ENCODE measurements around the gene PTPRJ. TPM values are rescaled to one million over a fixed set of nuclear protein-coding genes. Genes with fewer than 3 reads are reported as not detected.

Gene PTPRJ
- total and polyA plus RNA-seq, 2 experiments from 2014 or later: 8.9 to 12.4 TPM

GRCh38 chr11:47983464-47984397 is 3.4 kb downstream of the PTPRJ start:
- H3K4me3 ChIP-seq: no peak overlapping the region
- no peak for TF ChIP-seq CTCF (IDR thresholded peaks at IDR 0.05; ENCODE audit: low read depth, low read length)

DNA sequence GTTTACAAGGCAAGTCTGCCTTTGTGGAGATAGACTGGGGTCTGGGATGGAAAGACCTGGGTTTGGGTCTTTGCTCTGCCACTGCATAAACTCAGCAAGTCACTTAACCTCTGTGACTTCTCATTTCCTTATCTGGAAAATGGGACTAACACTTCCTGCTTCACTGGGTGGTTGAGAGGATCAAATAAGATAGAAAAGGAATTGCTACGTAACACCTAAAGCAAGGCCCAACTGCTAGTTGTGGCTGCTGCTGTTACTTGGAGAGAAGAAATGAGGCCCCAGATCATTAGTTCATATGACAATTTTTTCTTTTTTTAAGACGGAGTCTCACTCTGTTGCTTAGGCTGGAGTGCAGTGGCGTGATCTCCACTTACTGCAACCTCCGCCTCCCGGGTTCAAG is 5.9 kb downstream of the PTPRJ start:
- DNase-seq (ENCODE audit: low read depth in 1 of 2, low spot score in 1 of 2): no peak
- TF ChIP-seq CTCF (IDR thresholded peaks at IDR 0.05; ENCODE audit: low read depth, low read length): no peak
- Histone ChIP-seq H3K4me3 (no peak overlapping the region), H3K27me3 (no peaks in the 10 kb centered on the region), H3K27ac (no peak overlapping the region), H3K9me3 (ENCODE audit: low read depth) (no peaks in the 10 kb centered on the region), H3K36me3 (no peaks in the 10 kb centered on the region), H3K4me1 (ENCODE audit: low read depth) (peaks cover 37% of the 10 kb centered on the region)

More at GRCh38 chr11:47983464-47984397, 3.4 kb downstream of the PTPRJ start:
- no peaks in the 10 kb centered on the region for H3K27me3 ChIP-seq
- H3K9me3 ChIP-seq (ENCODE audit: low read depth): no peaks in the 10 kb centered on the region
- DNase-seq (ENCODE audit: low read depth in 1 of 2, low spot score in 1 of 2): peak in 1 of 2 donors; percentile 59
- no peak overlapping the region for H3K27ac ChIP-seq
- H3K36me3 ChIP-seq: no peaks in the 10 kb centered on the region
- H3K4me1 ChIP-seq (ENCODE audit: low read depth): peaks cover 23% of the 10 kb centered on the region

GRCh38 chr11:47986742-47987141 is 6.4 kb downstream of the PTPRJ start:
- Histone ChIP-seq H3K27ac (no peak overlapping the region), H3K9me3 (ENCODE audit: low read depth) (no peaks in the 10 kb centered on the region), H3K36me3 (no peaks in the 10 kb centered on the region), H3K27me3 (no peaks in the 10 kb centered on the region), H3K4me3 (no peak overlapping the region), H3K4me1 (ENCODE audit: low read depth) (peaks cover 42% of the 10 kb centered on the region)
- no peak for DNase-seq (ENCODE audit: low read depth in 1 of 2, low spot score in 1 of 2)
- no peak for TF ChIP-seq CTCF (IDR thresholded peaks at IDR 0.05; ENCODE audit: low read depth, low read length)

DNA sequence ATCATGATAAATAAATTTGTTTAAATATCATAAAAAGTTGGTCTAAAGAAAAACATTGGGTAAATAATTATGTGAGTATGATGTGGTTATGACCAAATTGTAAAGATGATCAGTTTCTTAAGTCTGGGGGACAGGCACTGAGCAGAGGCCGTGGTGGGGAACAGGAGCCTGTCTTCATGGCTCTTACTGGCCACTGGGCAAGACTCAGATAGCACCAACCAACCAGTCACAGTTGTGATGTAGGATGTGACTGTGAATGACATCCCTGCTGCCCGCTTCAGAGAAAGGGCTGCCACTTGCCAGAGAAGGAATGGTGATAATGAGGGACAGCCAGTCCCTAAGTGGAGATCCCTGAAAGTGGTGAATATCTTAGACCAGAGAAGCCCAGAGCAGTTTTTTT is 7.0 kb downstream of the PTPRJ start:
- H3K27me3 ChIP-seq: no peaks in the 10 kb centered on the region
- peak overlapping the region; percentile 61 for H3K27ac ChIP-seq
- H3K4me3 ChIP-seq: no peak overlapping the region
- no peaks in the 10 kb centered on the region for H3K9me3 ChIP-seq (ENCODE audit: low read depth)
- peaks cover 42% of the 10 kb centered on the region for H3K4me1 ChIP-seq (ENCODE audit: low read depth)
- TF ChIP-seq CTCF (IDR thresholded peaks at IDR 0.05; ENCODE audit: low read depth, low read length): no peak
- H3K36me3 ChIP-seq: no peaks in the 10 kb centered on the region
- DNase-seq (ENCODE audit: low read depth in 1 of 2, low spot score in 1 of 2): no peak

- no peak for DNase-seq (ENCODE audit: low read depth in 1 of 2, low spot score in 1 of 2)
- H3K4me3 ChIP-seq: no peak overlapping the region
- H3K9me3 ChIP-seq (ENCODE audit: low read depth): no peaks in the 10 kb centered on the region
- no peaks in the 10 kb centered on the region for H3K36me3 ChIP-seq
- no peaks in the 10 kb centered on the region for H3K27me3 ChIP-seq
- peaks cover 42% of the 10 kb centered on the region for H3K4me1 ChIP-seq (ENCODE audit: low read depth)
- TF ChIP-seq CTCF (IDR thresholded peaks at IDR 0.05; ENCODE audit: low read depth, low read length): no peak
- H3K27ac ChIP-seq: peak overlapping the region; percentile 61
Observed at GRCh38 chr11:47987781-47988180, 7.4 kb downstream of the PTPRJ start.

Data from cardiac muscle cell (in vitro differentiated cells and primary cell).